22Rv1 (cell line): ENCODE measurements around the gene NTN1.

ENCODE experiments used
- ZFX ChIP-seq: fragments of 450-650 bp; IDR thresholded peaks from 2 replicates; pipeline ENCODE4 v1.6.1; 2017; ENCODE audit warnings: antibody characterized with exemption, borderline replicate concordance
- TF ChIP-seq, protein P1 (sequence below): fragments of 450-650 bp; IDR thresholded peaks from 2 replicates; pipeline ENCODE4 v1.5.1; 2017; ENCODE audit warnings: mild to moderate bottlenecking

GRCh38 chr17:9002606-9003354 lies 18.5 kb upstream of the NTN1 start:
- TF ChIP-seq, protein P1, sequence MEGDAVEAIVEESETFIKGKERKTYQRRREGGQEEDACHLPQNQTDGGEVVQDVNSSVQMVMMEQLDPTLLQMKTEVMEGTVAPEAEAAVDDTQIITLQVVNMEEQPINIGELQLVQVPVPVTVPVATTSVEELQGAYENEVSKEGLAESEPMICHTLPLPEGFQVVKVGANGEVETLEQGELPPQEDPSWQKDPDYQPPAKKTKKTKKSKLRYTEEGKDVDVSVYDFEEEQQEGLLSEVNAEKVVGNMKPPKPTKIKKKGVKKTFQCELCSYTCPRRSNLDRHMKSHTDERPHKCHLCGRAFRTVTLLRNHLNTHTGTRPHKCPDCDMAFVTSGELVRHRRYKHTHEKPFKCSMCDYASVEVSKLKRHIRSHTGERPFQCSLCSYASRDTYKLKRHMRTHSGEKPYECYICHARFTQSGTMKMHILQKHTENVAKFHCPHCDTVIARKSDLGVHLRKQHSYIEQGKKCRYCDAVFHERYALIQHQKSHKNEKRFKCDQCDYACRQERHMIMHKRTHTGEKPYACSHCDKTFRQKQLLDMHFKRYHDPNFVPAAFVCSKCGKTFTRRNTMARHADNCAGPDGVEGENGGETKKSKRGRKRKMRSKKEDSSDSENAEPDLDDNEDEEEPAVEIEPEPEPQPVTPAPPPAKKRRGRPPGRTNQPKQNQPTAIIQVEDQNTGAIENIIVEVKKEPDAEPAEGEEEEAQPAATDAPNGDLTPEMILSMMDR = peak; percentile 43
- no peak for TF ChIP-seq ZFX
